Transverse colon (tissue), 4 donors: ENCODE data around the gene TRIM29. TPM values are rescaled to one million over a fixed set of nuclear protein-coding genes. Genes with fewer than 3 reads are reported as not detected.

Source experiments
- DNase-seq: peaks from one replicate; pipeline ENCODE4 v3.0.0-alpha.2; 2019
- H3K27ac ChIP-seq, 4 donors: fragments of 200-600 bp; sonication (generic); 2 replicates each; pipeline ENCODE4 v1.5.1; 2016 to 2018; ENCODE audit warnings: inconsistent platforms in 4 of 4
- H3K27me3 ChIP-seq: fragments of 200-600 bp; sonication (generic); 2 replicates; pipeline ENCODE4 v1.5.1; 2017; ENCODE audit warnings: inconsistent platforms
- H3K36me3 ChIP-seq, 4 donors: fragments of 200-600 bp; sonication (generic); 2 replicates each; pipeline ENCODE4 v1.5.1; 2017 to 2019; ENCODE audit warnings: inconsistent platforms in 4 of 4
- H3K4me1 ChIP-seq, 4 donors: fragments of 200-600 bp; sonication (generic); 2 replicates each; pipeline ENCODE4 v1.5.1; 2017 to 2020; ENCODE audit warnings: inconsistent platforms in 4 of 4
- H3K4me3 ChIP-seq, 4 donors: fragments of 200-600 bp; sonication (generic); 1 replicate in 1 of 4; 2 replicates in 3 of 4; pipeline versions ENCODE4 v1.5.1 to v1.6.1; 2017 to 2019; ENCODE audit warnings: inconsistent platforms in 4 of 4
- H3K9me3 ChIP-seq, 2 donors: fragments of 200-600 bp; sonication (generic); 2 replicates each; pipeline ENCODE4 v1.5.1; 2017 to 2019; ENCODE audit warnings: inconsistent platforms in 2 of 2
- CTCF ChIP-seq, 5 experiments: fragments of 200-600 bp in 3 of 5; fragments of 450-650 bp in 2 of 5; sonication (generic) in 3 of 5; IDR thresholded peaks; 1 replicate in 2 of 5; 2 replicates in 3 of 5; pipeline ENCODE4 v1.5.1; 2016 to 2017; ENCODE audit warnings: antibody characterized with exemption in 5 of 5, inconsistent platforms in 3 of 5, mild to moderate bottlenecking in 2 of 5, moderate library complexity in 1 of 5
- EP300 ChIP-seq: sonication (generic); formaldehyde crosslinking; IDR thresholded peaks from one replicate; pipeline ENCODE4 v1.6.1; 2017; ENCODE audit warnings: antibody characterized with exemption, low read depth
- POLR2A ChIP-seq: fragments of 450-650 bp; IDR thresholded peaks from one replicate; pipeline ENCODE4 v1.6.1; 2016; ENCODE audit warnings: antibody characterized with exemption, mild to moderate bottlenecking, moderate library complexity
- POLR2AphosphoS5 ChIP-seq, 3 donors: sonication (generic); formaldehyde crosslinking; IDR thresholded peaks; one replicate each; pipeline ENCODE4 v1.6.1; 2016; ENCODE audit warnings: antibody characterized with exemption in 3 of 3
- WGBS, 2 donors: methylation state at CpG; one replicate each; pipeline ENCODE4 v1.1.5; 2018; ENCODE audit warnings: low coverage in 1 of 2; 5-methylcytosine and 5-hydroxymethylcytosine counted together
- in situ Hi-C, 4 donors: fragments of 200-750 bp; cut with MboI; loops; one replicate each; pipeline versions ENCODE4 v1.15.0 to v1.15.1; 2017; ENCODE audit warnings: low sequenced_read_pairs in 3 of 4, low pct_ligation_motif_present in 1 of 4, low pct_unique_long_range_greater_than_20kb in 1 of 4
- intact Hi-C: fragments of 100-400 bp; cut with DNase I; formaldehyde crosslinking; loops from one replicate; pipeline ENCODE4 v1.15.1; 2023; ENCODE audit warnings: low total_unique reads
- total RNA-seq, 4 donors: library from RNA; depleted of rRNA; stranded (reverse); fragments of >200 nt; gene quantifications; one replicate each; pipeline ENCODE4 v1.1.0, GENCODE V29; 2016

TRIM29 gene
- total RNA-seq, 4 donors from 2014 or later, result 0.75 to 7.8 (median 4.4) TPM; not detected in 1

- no peak for DNase-seq
- Histone ChIP-seq H3K4me1 (peaks cover 12 to 19% (median 14%) of the 10 kb centered on the region in 4 donors), H3K36me3 (no peaks in the 10 kb centered on the region), H3K9me3 (no peaks in the 10 kb centered on the region), H3K27ac (no peak overlapping the region), H3K4me3 (no peak overlapping the region), H3K27me3 (no peaks in the 10 kb centered on the region)
- in situ Hi-C loops (no loop called here), intact Hi-C loops (no loop called here)
- TF ChIP-seq EP300, result no peak
- TF ChIP-seq POLR2A, result no peak
- TF ChIP-seq POLR2AphosphoS5 (IDR thresholded peaks at IDR 0.05), result no peak
- no peak for TF ChIP-seq CTCF (IDR thresholded peaks at IDR 0.05)
- 85% methylated on average over 8 of the region's 8 CpGs; no CpG with 5 or more reads in 1 of the 2 donors for WGBS, 2 donors
Measured at GRCh38 chr11:120125509-120125908, 12.4 kb downstream of the TRIM29 start.

GRCh38 chr11:120125024-120125423 is 12.9 kb downstream of the TRIM29 start:
- Histone ChIP-seq H3K27me3 (no peaks in the 10 kb centered on the region), H3K27ac (no peak overlapping the region), H3K9me3 (no peaks in the 10 kb centered on the region), H3K4me1 (peaks cover 12 to 19% (median 14%) of the 10 kb centered on the region in 4 donors), H3K36me3 (no peaks in the 10 kb centered on the region), H3K4me3 (no peak overlapping the region)
- peak; percentile 37 for DNase-seq
- 79% methylated on average over 5 of the region's 5 CpGs; no CpG with 5 or more reads in 1 of the 2 donors for WGBS, 2 donors
- TF ChIP-seq POLR2AphosphoS5 (IDR thresholded peaks at IDR 0.05) (no peak), CTCF (IDR thresholded peaks at IDR 0.05) (no peak), POLR2A (no peak), EP300 (no peak)
- in situ Hi-C loops (no loop called here), intact Hi-C loops (no loop called here)

GRCh38 chr11:120124355-120124754 is 13.6 kb downstream of the TRIM29 start:
- in situ Hi-C loops, result loop anchor here in 3 of 4 donors (25.0 kb wide), 2 partner anchors 462 to 637 kb away; no protein-coding TSS in a partner anchor
- TF ChIP-seq EP300, result no peak
- TF ChIP-seq POLR2A, result no peak
- no peak for TF ChIP-seq POLR2AphosphoS5 (IDR thresholded peaks at IDR 0.05)
- no peak for TF ChIP-seq CTCF (IDR thresholded peaks at IDR 0.05)

GRCh38 chr11:120123946-120124345 is 14.0 kb downstream of the TRIM29 start:
- WGBS, 2 donors, result 73% methylated on average over 13 of the region's 13 CpGs; no CpG with 5 or more reads in 1 of the 2 donors
- DNase-seq, result peak; percentile 18
- TF ChIP-seq POLR2AphosphoS5 (IDR thresholded peaks at IDR 0.05) (no peak), CTCF (IDR thresholded peaks at IDR 0.05) (no peak)
- Histone ChIP-seq H3K9me3 (no peaks in the 10 kb centered on the region), H3K4me1 (peaks cover 5 to 11% (median 8%) of the 10 kb centered on the region in 4 donors), H3K27me3 (no peaks in the 10 kb centered on the region), H3K36me3 (no peaks in the 10 kb centered on the region), H3K4me3 (no peak overlapping the region), H3K27ac (no peak overlapping the region)
- in situ Hi-C loops, result loop anchor here in 3 of 4 donors (25.0 kb wide), 2 partner anchors 462 to 637 kb away; no protein-coding TSS in a partner anchor
- intact Hi-C loops, result no loop called here

More at GRCh38 chr11:120124355-120124754, 13.6 kb downstream of the TRIM29 start:
- no peak for DNase-seq
- no peaks in the 10 kb centered on the region for H3K9me3 ChIP-seq
- no peaks in the 10 kb centered on the region for H3K27me3 ChIP-seq
- 84 to 86% methylated on average over 8 to 14 of the region's 14 CpGs for WGBS, 2 donors
- no peaks in the 10 kb centered on the region for H3K36me3 ChIP-seq
- H3K4me3 ChIP-seq, result no peak overlapping the region
- intact Hi-C loops, result no loop called here
- H3K27ac ChIP-seq, result no peak overlapping the region
- H3K4me1 ChIP-seq, result peaks cover 8 to 15% (median 12%) of the 10 kb centered on the region in 4 donors
